Ovary (tissue), 9 donors: Measurements from ENCODE around the gene PDZRN3. TPM values are rescaled to one million over a fixed set of nuclear protein-coding genes. Genes with fewer than 3 reads are reported as not detected.

Experiments used
- DNase-seq, 5 donors: peaks; one replicate each; pipeline ENCODE4 v3.0.0-alpha.2; 2019 to 2020
- H3K27ac ChIP-seq, 2 donors: fragments of 200-600 bp; one replicate each; pipeline versions ENCODE4 v1.5.1 to v1.8.0; 2019 to 2022
- H3K27me3 ChIP-seq: fragments of 200-600 bp; one replicate; pipeline ENCODE4 v1.8.0; 2022
- H3K36me3 ChIP-seq: fragments of 200-600 bp; sonication (generic); one replicate; pipeline ENCODE4 v1.5.1; 2019
- H3K4me1 ChIP-seq: one replicate; pipeline ENCODE4 v1.8.1; 2013; ENCODE audit warnings: mild to moderate bottlenecking, moderate library complexity; ENCODE audit not compliant: insufficient read depth
- H3K4me3 ChIP-seq: fragments of 200-600 bp; sonication (generic); one replicate; pipeline ENCODE4 v1.5.1; 2017
- H3K9me3 ChIP-seq, 2 donors: fragments of 200-600 bp in 1 of 2; sonication (generic) in 1 of 2; one replicate each; pipeline versions ENCODE4 v1.5.1 to v1.8.1; 2013 to 2019; ENCODE audit warnings: mild to moderate bottlenecking in 1 of 2, moderate library complexity in 1 of 2
- CTCF ChIP-seq, 3 donors: fragments of 450-650 bp in 2 of 3; fragments of 200-600 bp in 1 of 3; IDR thresholded peaks; one replicate each; pipeline versions ENCODE4 v1.5.1 to v1.8.0; 2016 to 2022; ENCODE audit warnings: antibody characterized with exemption in 3 of 3, mild to moderate bottlenecking in 1 of 3
- EP300 ChIP-seq: sonication (generic); formaldehyde crosslinking; IDR thresholded peaks from one replicate; pipeline ENCODE4 v1.6.1; 2017; ENCODE audit warnings: antibody characterized with exemption
- POLR2A ChIP-seq: fragments of 450-650 bp; IDR thresholded peaks from one replicate; pipeline ENCODE4 v1.6.1; 2017; ENCODE audit warnings: antibody characterized with exemption, mild to moderate bottlenecking, moderate library complexity
- WGBS, 3 donors: extraction: QIAGEN DNeasy Blood & Tissue Kit in 1 of 3; methylation state at CpG; one replicate each; pipeline versions ENCODE4 v1.1.5 to v1.1.7; 2013 to 2017; 5-methylcytosine and 5-hydroxymethylcytosine counted together
- intact Hi-C, 4 donors: fragments of 100-400 bp; cut with DNase I; formaldehyde crosslinking; loops; one replicate each; pipeline versions ENCODE4 v1.11.0 to v1.15.1; 2022 to 2023
- polyA plus RNA-seq, 2 donors: library from polyadenylated mRNA; stranded (reverse); fragments of 200-250 nt in 1 of 2; fragments of 350-450 nt in 1 of 2; fragmentation: Illumina TruSeq in 1 of 2; extraction: RNeasy Lipid Tissue Mini Kit (QIAGEN cat#74804) in 1 of 2; gene quantifications; one replicate each; pipeline ENCODE4 v1.2.3, GENCODE V29; 2013 to 2014
- total RNA-seq, 7 donors: library from RNA; depleted of rRNA in 2 of 7; stranded (reverse); fragments of >200 nt in 2 of 7; fragmentation: NEBNext Ultra II Directional in 3 of 7; extraction: Animal tissue kit (Norgen Biotek cat#: 25700) in 3 of 7; gene quantifications; one replicate each; pipeline versions ENCODE4 v1.1.0 to v1.2.4, GENCODE V29; 2016 to 2023
- donor health status: DM: no; HTN: no; CAD: no; lungs with moderate emphysema.
- donor health status: DM: no; HTN: no; CAD: no.
- donor health status: Bipolar disorder and iron deficiency.
- donor health status: DM: yes; HTN: yes; CAD: no.
- donor health status: DM: no; HTN: no; CAD: no.
- donor health status: DM: yes; HTN: yes; CAD: no.

Gene PDZRN3
- total and polyA plus RNA-seq, 9 donors = 68.1 to 161 (median 102) TPM

- 67 to 79% (median 72%) methylated on average over 5 of the region's 5 CpGs for WGBS, 3 donors
These were observed 15.5 kb downstream of the PDZRN3 start for GRCh38 chr3:73609315-73609641.

GRCh38 chr3:73608456-73609314, 16.1 kb downstream of the PDZRN3 start:
- peaks cover 50% of the 10 kb centered on the region for H3K4me1 ChIP-seq
- H3K27ac ChIP-seq = no peak overlapping the region
- no peaks in the 10 kb centered on the region for H3K9me3 ChIP-seq
- H3K4me3 ChIP-seq = no peak overlapping the region
- no peaks in the 10 kb centered on the region for H3K36me3 ChIP-seq
- TF ChIP-seq EP300 (no peak), POLR2A (no peak), CTCF (IDR thresholded peaks at IDR 0.05) (no peak)
- H3K27me3 ChIP-seq = no peaks in the 10 kb centered on the region
- 58 to 82% (median 67%) methylated on average over 12 of the region's 12 CpGs for WGBS, 3 donors
- intact Hi-C loops = no loop called here
- DNase-seq = no peak

More at GRCh38 chr3:73609315-73609641, 15.5 kb downstream of the PDZRN3 start:
- intact Hi-C loops = no loop called here
- TF ChIP-seq POLR2A (no peak), CTCF (IDR thresholded peaks at IDR 0.05) (no peak), EP300 (no peak)
- Histone ChIP-seq H3K27me3 (no peaks in the 10 kb centered on the region), H3K27ac (no peak overlapping the region), H3K4me3 (no peak overlapping the region), H3K4me1 (peaks cover 46% of the 10 kb centered on the region), H3K36me3 (no peaks in the 10 kb centered on the region), H3K9me3 (no peaks in the 10 kb centered on the region)
- DNase-seq = no peak

GRCh38 chr3:73605861-73606260, 18.9 kb downstream of the PDZRN3 start:
- Histone ChIP-seq H3K27ac (no peak overlapping the region), H3K4me1 (peaks cover 43% of the 10 kb centered on the region)

GRCh38 chr3:73605412-73605811, 19.3 kb downstream of the PDZRN3 start:
- intact Hi-C loops = no loop called here
- Histone ChIP-seq H3K4me3 (no peak overlapping the region), H3K4me1 (peaks cover 44% of the 10 kb centered on the region), H3K27me3 (no peaks in the 10 kb centered on the region), H3K27ac (no peak overlapping the region), H3K36me3 (no peaks in the 10 kb centered on the region), H3K9me3 (no peaks in the 10 kb centered on the region)
- 10 to 20% (median 16%) methylated on average over 1 of the region's 1 CpG for WGBS, 3 donors
- DNase-seq = no peak
- no peak for TF ChIP-seq CTCF (IDR thresholded peaks at IDR 0.05)
- TF ChIP-seq EP300 = no peak
- TF ChIP-seq POLR2A = no peak

More at GRCh38 chr3:73605861-73606260, 18.9 kb downstream of the PDZRN3 start:
- Histone ChIP-seq H3K36me3 (no peaks in the 10 kb centered on the region), H3K4me3 (no peak overlapping the region), H3K27me3 (no peaks in the 10 kb centered on the region), H3K9me3 (no peaks in the 10 kb centered on the region)
- DNase-seq = no peak
- intact Hi-C loops = no loop called here
- no peak for TF ChIP-seq EP300
- no peak for TF ChIP-seq POLR2A
- no peak for TF ChIP-seq CTCF (IDR thresholded peaks at IDR 0.05)
